HuH-7 (cell line): ENCODE results near the gene VPS9D1.
A peak's percentile ranks its signal among the peaks of the same experiment; 100 is the strongest.
"Not testable (repeated sequence)": the region's sequence is repeated elsewhere in the genome, so short reads cannot be mapped to it uniquely, and the experiment has no call there.

Experiments used
- DNase-seq: peaks from one replicate; pipeline ENCODE4 v3.0.0; 2011; ENCODE audit warnings: low spot score

Gene VPS9D1

GRCh38 chr16:89709716-89710432 is 10.8 kb downstream of the VPS9D1 start:
- no peak for DNase-seq

GRCh38 chr16:89709166-89709565 is 11.5 kb downstream of the VPS9D1 start:
- no peak for DNase-seq

GRCh38 chr16:89708481-89708931 is 12.2 kb downstream of the VPS9D1 start:
- DNase-seq, result no peak

GRCh38 chr16:89707695-89708094 is 13.0 kb downstream of the VPS9D1 start:
- DNase-seq, result no peak

GRCh38 chr16:89706518-89707260 is 14.0 kb downstream of the VPS9D1 start:
- DNase-seq, result no peak

GRCh38 chr16:89705006-89705405 is 15.7 kb downstream of the VPS9D1 start:
- no peak for DNase-seq

- no peak for DNase-seq
These were observed 16.4 kb downstream of the VPS9D1 start for GRCh38 chr16:89704281-89704680.

- peak; percentile 99 for DNase-seq
These were observed 19.0 kb downstream of the VPS9D1 start, which contains the start of gene SPATA2L for GRCh38 chr16:89701425-89702406. Gene SPATA2L, minus strand, starts transcription at chr16:89701705. Its CDS starts 473 bp downstream, at chr16:89701232.

- peak; percentile 80 for DNase-seq
These were observed 19.9 kb downstream of the VPS9D1 start for GRCh38 chr16:89700649-89701424.

- DNase-seq, result peak; percentile 98
These were observed 20.5 kb downstream of the VPS9D1 start for GRCh38 chr16:89700100-89700648.

GRCh38 chr16:89699629-89700099 is 21.0 kb downstream of the VPS9D1 start:
- not testable (repeated sequence) for DNase-seq

- not testable (repeated sequence) for DNase-seq
These were observed 22.0 kb downstream of the VPS9D1 start for GRCh38 chr16:89698717-89699116.

- DNase-seq, result no peak
These were observed 22.9 kb downstream of the VPS9D1 start for GRCh38 chr16:89697616-89698331.

- DNase-seq, result no peak
These were observed 23.5 kb downstream of the VPS9D1 start for GRCh38 chr16:89697161-89697615.

- no peak for DNase-seq
These were observed 24.0 kb downstream of the VPS9D1 start for GRCh38 chr16:89696670-89697128.

GRCh38 chr16:89695875-89696669 is 24.6 kb downstream of the VPS9D1 start:
- DNase-seq, result no peak

GRCh38 chr16:89695086-89695874 is 25.4 kb downstream of the VPS9D1 start:
- DNase-seq, result no peak

GRCh38 chr16:89694784-89695085 is 26.0 kb downstream of the VPS9D1 start:
- not testable (repeated sequence) for DNase-seq
